ENCODE data around the gene TMEM38A.
"Not testable (repeated sequence)": the region's sequence is repeated elsewhere in the genome, so short reads cannot be mapped to it uniquely, and the experiment has no call there.

TMEM38A gene

DNA sequence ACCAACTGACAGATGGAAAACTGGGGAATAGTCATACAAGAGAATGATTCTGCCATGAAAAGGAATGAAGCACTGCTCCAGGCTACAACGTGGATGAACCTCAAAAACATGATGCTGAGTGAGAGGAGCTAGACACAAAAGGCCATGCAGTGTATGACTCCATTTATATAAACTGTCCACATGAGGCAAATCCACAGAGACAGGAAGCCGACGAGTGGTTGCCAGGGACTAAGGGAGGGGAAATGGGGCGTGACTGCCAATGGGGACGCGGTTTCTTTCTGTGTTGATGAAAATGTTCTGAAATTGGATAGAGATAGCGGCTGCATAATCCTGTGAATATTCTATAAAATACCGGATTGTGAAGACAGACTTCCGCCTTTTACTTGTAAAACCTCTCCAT, 11.2 kb upstream of the TMEM38A start:
- ATAC-seq (replicated peaks; ENCODE audit: extremely low read depth, poor library complexity, severe bottlenecking) (no peak), DNase-seq (ENCODE audit: low spot score in 2 of 2) (no peak)
- H3K36me3 Mint-ChIP-seq (ENCODE audit: insufficient read depth): peaks cover 74% of the 10 kb centered on the region
- no peak overlapping the region for H3K4me3 Mint-ChIP-seq
- no peaks in the 10 kb centered on the region for H3K27me3 Mint-ChIP-seq
- H3K9me3 Mint-ChIP-seq: no peaks in the 10 kb centered on the region
- H3K27ac Mint-ChIP-seq (ENCODE audit: low read depth): no peak overlapping the region
- H3K4me1 Mint-ChIP-seq: peaks cover 20% of the 10 kb centered on the region

DNA sequence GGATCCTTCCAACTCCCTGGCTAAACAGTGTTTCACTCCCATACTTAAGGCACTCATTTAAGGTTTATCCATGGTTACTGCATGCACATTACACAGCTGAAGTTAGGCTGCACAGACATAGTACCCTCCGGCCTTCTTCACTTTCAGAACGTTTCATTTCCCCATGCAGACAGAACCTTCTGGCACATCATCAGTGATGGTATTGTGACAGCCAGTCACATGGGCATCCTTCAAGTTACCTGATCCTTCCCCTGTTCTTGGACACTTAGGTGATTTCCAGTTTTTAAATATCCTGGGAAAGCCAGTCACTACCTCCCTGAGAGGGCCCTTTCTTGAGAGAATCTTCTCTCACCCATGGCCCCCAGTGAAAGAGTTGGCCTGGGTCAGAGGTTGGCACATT, 10.1 kb upstream of the TMEM38A start:
- no peak overlapping the region for H3K27ac Mint-ChIP-seq (ENCODE audit: low read depth)
- peaks cover 72% of the 10 kb centered on the region for H3K36me3 Mint-ChIP-seq (ENCODE audit: insufficient read depth)
- H3K4me1 Mint-ChIP-seq: peaks cover 20% of the 10 kb centered on the region
- ATAC-seq (replicated peaks; ENCODE audit: extremely low read depth, poor library complexity, severe bottlenecking): no peak
- no peak for DNase-seq (ENCODE audit: low spot score in 2 of 2)
- H3K4me3 Mint-ChIP-seq: no peak overlapping the region
- no peaks in the 10 kb centered on the region for H3K27me3 Mint-ChIP-seq
- no peaks in the 10 kb centered on the region for H3K9me3 Mint-ChIP-seq

DNA sequence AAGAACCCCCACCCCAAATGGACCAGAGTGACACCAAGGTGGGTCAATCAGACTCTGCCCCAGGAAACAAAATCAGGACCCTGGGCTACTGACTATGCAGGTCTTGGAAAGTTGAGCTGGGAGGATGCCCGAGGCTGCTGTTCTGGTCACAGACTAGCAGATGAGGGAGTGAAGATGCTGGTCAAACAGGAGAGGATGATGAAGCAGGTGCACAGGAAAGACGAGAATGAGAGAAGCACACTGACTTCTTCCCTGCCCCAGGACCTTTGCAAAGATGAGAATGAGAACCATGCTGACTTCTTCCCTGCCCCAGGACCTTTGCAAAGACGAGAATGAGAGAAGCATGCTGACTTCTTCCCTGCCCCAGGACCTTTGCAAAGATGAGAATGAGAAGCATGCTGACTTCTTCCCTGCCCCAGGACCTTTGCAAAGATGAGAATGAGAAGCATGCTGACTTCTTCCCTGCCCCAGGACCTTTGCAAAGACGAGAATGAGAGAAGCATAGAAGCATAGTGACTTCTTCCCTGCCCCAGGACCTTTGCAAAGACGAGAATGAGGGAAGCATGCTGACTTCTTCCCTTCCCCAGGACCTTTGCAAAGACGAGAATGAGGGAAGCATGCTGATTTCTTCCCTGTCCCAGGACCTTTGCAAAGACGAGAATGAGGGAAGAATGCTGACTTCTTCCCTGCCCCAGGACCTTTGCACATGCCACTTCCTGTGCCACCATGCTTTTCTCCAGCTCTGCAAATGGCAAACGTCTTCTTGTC, 9.3 kb upstream of the TMEM38A start:
- H3K27me3 Mint-ChIP-seq; ATAC-seq (replicated peaks; ENCODE audit: extremely low read depth, poor library complexity, severe bottlenecking); H3K9me3 Mint-ChIP-seq; DNase-seq (ENCODE audit: low spot score in 2 of 2); H3K4me3 Mint-ChIP-seq: not testable (repeated sequence)
- H3K4me1 Mint-ChIP-seq: peaks cover 26% of the 10 kb centered on the region
- H3K36me3 Mint-ChIP-seq (ENCODE audit: insufficient read depth): peaks cover 73% of the 10 kb centered on the region
- H3K27ac Mint-ChIP-seq (ENCODE audit: low read depth): peak overlapping the region; percentile 13

DNA sequence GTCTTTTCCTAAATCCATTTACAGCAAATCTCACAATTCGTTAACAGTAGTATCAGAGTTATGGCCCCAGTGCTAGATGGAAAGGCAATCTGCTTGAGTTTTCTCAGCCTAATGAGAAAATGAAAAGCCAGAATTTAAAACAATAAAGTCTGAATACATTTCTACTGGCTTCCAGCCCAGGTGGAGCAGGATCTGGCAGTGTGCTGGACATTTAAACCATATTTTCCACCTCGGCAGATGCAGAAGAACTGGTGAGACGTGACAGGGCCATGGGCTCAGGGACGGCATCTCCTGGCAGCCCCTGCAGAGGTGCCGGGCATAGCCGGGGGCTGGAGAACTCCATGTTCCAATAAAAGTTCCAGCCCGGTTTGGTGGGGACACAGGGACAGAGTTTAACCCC, 8.1 kb upstream of the TMEM38A start:
- Mint-ChIP-seq H3K27me3 (no peaks in the 10 kb centered on the region), H3K9me3 (no peaks in the 10 kb centered on the region), H3K36me3 (ENCODE audit: insufficient read depth) (peaks cover 68% of the 10 kb centered on the region), H3K4me1 (peaks cover 35% of the 10 kb centered on the region), H3K4me3 (no peak overlapping the region), H3K27ac (ENCODE audit: low read depth) (peak overlapping the region; percentile 10)
- ATAC-seq (replicated peaks; ENCODE audit: extremely low read depth, poor library complexity, severe bottlenecking) (no peak), DNase-seq (ENCODE audit: low spot score in 2 of 2) (no peak)

DNA sequence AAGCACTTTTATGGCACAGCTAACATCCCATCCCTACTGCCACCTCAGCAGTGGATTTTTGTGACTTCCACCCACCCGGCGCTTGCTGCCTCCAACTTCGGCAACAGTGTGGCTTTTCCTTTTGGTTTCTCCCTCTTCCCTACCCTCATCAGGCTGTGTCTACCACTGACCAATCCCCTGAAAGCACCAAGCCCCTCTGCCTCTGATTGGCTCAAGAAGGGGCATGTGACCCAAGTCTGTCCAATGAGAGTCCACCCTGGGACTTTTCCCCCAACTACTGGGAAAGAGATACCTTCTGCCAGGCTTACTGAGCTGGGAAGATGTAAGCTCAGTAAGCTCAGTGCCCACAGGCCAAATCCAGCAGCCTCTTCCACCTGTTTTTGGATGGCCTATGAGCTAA, 6.8 kb upstream of the TMEM38A start:
- Mint-ChIP-seq H3K27me3 (no peaks in the 10 kb centered on the region), H3K27ac (ENCODE audit: low read depth) (no peak overlapping the region), H3K4me1 (peaks cover 46% of the 10 kb centered on the region), H3K4me3 (no peak overlapping the region), H3K9me3 (no peaks in the 10 kb centered on the region), H3K36me3 (ENCODE audit: insufficient read depth) (peaks cover 76% of the 10 kb centered on the region)
- no peak for DNase-seq (ENCODE audit: low spot score in 2 of 2)
- ATAC-seq (replicated peaks; ENCODE audit: extremely low read depth, poor library complexity, severe bottlenecking): no peak

- Mint-ChIP-seq H3K27ac (ENCODE audit: low read depth) (no peak overlapping the region), H3K36me3 (ENCODE audit: insufficient read depth) (peaks cover 74% of the 10 kb centered on the region), H3K4me1 (peaks cover 47% of the 10 kb centered on the region), H3K9me3 (no peaks in the 10 kb centered on the region), H3K27me3 (no peaks in the 10 kb centered on the region), H3K4me3 (no peak overlapping the region)
- no peak for DNase-seq (ENCODE audit: low spot score in 2 of 2)
- ATAC-seq (replicated peaks; ENCODE audit: extremely low read depth, poor library complexity, severe bottlenecking): no peak
Measured at GRCh38 chr19:16654627-16655026, 6.3 kb upstream of the TMEM38A start.

DNA sequence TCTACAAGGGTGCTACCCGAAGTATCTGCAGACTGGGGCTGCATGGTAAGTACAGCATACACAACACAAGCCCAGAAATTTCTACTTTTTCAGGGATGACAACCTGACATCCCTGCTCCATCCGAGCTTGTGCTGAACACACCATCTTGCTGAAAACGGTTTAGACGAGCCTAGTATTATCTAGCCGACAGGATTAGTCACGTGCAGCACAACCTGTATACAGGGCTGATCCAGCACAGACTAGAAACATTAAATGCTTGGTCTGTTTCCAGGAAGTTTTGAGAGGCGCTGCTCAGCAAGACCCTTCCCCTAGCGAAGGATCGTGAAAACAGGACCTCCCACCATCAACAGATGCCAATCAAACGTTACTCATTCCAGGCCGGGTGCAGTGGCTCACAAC, 5.2 kb upstream of the TMEM38A start:
- peaks cover 40% of the 10 kb centered on the region for H3K4me1 Mint-ChIP-seq
- no peaks in the 10 kb centered on the region for H3K27me3 Mint-ChIP-seq
- peaks cover 71% of the 10 kb centered on the region for H3K36me3 Mint-ChIP-seq (ENCODE audit: insufficient read depth)
- DNase-seq (ENCODE audit: low spot score in 2 of 2) (no peak), ATAC-seq (replicated peaks; ENCODE audit: extremely low read depth, poor library complexity, severe bottlenecking) (no peak)
- H3K27ac Mint-ChIP-seq (ENCODE audit: low read depth): no peak overlapping the region
- no peak overlapping the region for H3K4me3 Mint-ChIP-seq
- no peaks in the 10 kb centered on the region for H3K9me3 Mint-ChIP-seq

- Mint-ChIP-seq H3K27me3 (no peaks in the 10 kb centered on the region), H3K27ac (ENCODE audit: low read depth) (no peak overlapping the region), H3K4me1 (peaks cover 41% of the 10 kb centered on the region), H3K4me3 (no peak overlapping the region), H3K36me3 (ENCODE audit: insufficient read depth) (peaks cover 56% of the 10 kb centered on the region), H3K9me3 (no peaks in the 10 kb centered on the region)
- ATAC-seq (replicated peaks; ENCODE audit: extremely low read depth, poor library complexity, severe bottlenecking) (no peak), DNase-seq (ENCODE audit: low spot score in 2 of 2) (no peak)
Measured at GRCh38 chr19:16657384-16657783, 3.6 kb upstream of the TMEM38A start.

- H3K9me3 Mint-ChIP-seq: no peaks in the 10 kb centered on the region
- H3K4me1 Mint-ChIP-seq: peaks cover 44% of the 10 kb centered on the region
- H3K27me3 Mint-ChIP-seq: no peaks in the 10 kb centered on the region
- peaks cover 41% of the 10 kb centered on the region for H3K36me3 Mint-ChIP-seq (ENCODE audit: insufficient read depth)
- DNase-seq (ENCODE audit: low spot score in 2 of 2): no peak
- H3K4me3 Mint-ChIP-seq: peak overlapping the region; percentile 98
- ATAC-seq (replicated peaks; ENCODE audit: extremely low read depth, poor library complexity, severe bottlenecking): no peak
- H3K27ac Mint-ChIP-seq (ENCODE audit: low read depth): peak overlapping the region; percentile 94
Measured at GRCh38 chr19:16659464-16659831, 1.5 kb upstream of the TMEM38A start.

DNA sequence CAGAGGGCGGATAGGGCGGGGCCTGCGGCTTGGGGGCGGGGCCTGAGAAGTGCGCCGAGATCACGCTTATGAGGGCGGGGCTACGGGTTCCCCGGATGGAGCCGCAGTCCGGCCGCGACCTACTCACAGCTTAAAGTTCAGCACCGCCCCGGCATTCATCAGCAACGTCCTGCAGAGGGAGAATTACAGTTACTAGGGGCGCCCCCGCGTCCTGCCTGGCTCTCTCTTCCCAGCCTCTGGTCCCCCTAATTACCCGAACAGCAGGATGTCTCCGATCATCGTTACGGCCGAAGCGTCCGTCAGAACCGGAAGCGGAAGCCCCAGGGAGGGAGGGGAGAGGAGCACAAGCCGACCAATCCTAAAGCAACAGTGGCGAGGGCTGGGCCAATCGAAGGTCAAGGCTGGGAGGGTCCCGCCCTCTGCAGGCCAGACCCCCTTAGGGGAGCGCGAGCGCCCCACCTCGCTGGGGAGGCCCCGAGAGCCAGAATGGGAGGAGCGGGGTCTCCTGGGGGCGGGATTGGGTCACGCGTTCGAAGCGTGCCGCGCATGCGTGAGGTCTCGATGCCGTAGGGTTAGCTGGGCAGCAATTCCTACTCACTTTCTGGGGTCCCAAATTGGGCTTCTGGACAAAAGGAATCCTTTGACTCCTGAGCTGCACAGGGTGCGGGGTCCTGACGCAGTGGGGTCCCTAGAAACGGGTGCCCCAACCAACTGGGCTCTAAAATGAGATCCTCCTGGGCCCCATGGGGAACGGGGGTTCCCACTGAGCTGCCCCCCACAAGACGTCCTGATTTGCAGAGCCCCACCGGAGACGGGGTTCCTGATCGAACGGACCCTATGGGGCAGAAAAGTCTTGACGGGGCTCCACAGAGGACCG, 869 bp upstream of the TMEM38A start, which contains the start of gene SMIM7:
Gene SMIM7, minus strand, starts transcription at position 313 of the 877 bp plus-strand sequence. Its CDS starts 34 bp downstream, at position 279.
- peak; percentile 95 to 99 for DNase-seq (ENCODE audit: low spot score in 2 of 2)
- H3K4me1 Mint-ChIP-seq: peaks cover 44% of the 10 kb centered on the region
- H3K36me3 Mint-ChIP-seq (ENCODE audit: insufficient read depth): peaks cover 35% of the 10 kb centered on the region
- ATAC-seq (replicated peaks; ENCODE audit: extremely low read depth, poor library complexity, severe bottlenecking): peak; percentile 99
- no peaks in the 10 kb centered on the region for H3K9me3 Mint-ChIP-seq
- no peaks in the 10 kb centered on the region for H3K27me3 Mint-ChIP-seq
- peak within 1 kb of the TSS; percentile 98 for H3K4me3 Mint-ChIP-seq
- H3K27ac Mint-ChIP-seq (ENCODE audit: low read depth): peak within 1 kb of the TSS; percentile 94

- Mint-ChIP-seq H3K4me3 (peak overlapping the region; percentile 98), H3K9me3 (no peaks in the 10 kb centered on the region), H3K36me3 (ENCODE audit: insufficient read depth) (peaks cover 23% of the 10 kb centered on the region), H3K4me1 (peaks cover 37% of the 10 kb centered on the region), H3K27me3 (no peaks in the 10 kb centered on the region), H3K27ac (ENCODE audit: low read depth) (no peak overlapping the region)
- DNase-seq (ENCODE audit: low spot score in 2 of 2): no peak
- ATAC-seq (replicated peaks; ENCODE audit: extremely low read depth, poor library complexity, severe bottlenecking): no peak
Measured at GRCh38 chr19:16661480-16662034, 618 bp downstream of the TMEM38A start.

- H3K36me3 Mint-ChIP-seq (ENCODE audit: insufficient read depth): no peaks in the 10 kb centered on the region
- H3K27ac Mint-ChIP-seq (ENCODE audit: low read depth): no peak overlapping the region
- H3K27me3 Mint-ChIP-seq: no peaks in the 10 kb centered on the region
- DNase-seq (ENCODE audit: low spot score in 2 of 2) (no peak), ATAC-seq (replicated peaks; ENCODE audit: extremely low read depth, poor library complexity, severe bottlenecking) (no peak)
- H3K4me3 Mint-ChIP-seq: no peak overlapping the region
- H3K4me1 Mint-ChIP-seq: peaks cover 6% of the 10 kb centered on the region
- H3K9me3 Mint-ChIP-seq: no peaks in the 10 kb centered on the region
Measured at GRCh38 chr19:16668176-16668575, 7.2 kb downstream of the TMEM38A start.

Measured in central memory CD8-positive, alpha-beta T cell (primary cell).